ENCODE data around the gene ACTR10.

ACTR10 gene

DNA sequence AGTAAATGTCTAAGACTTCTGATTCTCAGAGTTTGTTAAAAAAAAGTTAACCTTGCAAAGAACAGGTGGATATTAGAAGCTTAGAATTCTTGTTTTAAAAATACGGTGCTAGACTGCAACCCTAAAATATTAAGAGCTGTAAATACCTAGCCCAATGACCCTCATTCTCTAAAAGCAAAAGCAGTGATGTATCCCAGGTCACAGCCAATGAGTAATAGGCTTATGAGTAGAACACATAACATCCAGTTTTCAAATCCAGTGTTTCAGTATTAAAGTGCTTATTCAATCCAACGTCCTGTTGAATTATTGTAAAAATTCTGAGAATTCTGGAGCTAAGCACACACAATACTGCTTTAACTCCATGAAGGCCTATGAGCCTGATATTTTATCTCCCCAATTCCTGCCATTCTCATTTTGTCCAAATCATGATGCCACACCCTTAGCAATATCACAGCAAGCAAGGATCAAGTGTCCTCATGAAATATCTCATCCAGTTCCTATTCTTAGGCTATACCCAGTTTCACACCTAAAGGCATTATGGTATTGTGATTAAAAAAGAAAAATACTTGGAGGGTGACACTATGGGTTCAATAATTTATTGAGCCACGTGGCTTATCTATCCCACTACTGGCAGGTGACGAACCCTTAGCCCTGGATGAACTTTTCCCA lies 83.1 kb downstream of the ACTR10 start:
- no peak for DNase-seq

DNA sequence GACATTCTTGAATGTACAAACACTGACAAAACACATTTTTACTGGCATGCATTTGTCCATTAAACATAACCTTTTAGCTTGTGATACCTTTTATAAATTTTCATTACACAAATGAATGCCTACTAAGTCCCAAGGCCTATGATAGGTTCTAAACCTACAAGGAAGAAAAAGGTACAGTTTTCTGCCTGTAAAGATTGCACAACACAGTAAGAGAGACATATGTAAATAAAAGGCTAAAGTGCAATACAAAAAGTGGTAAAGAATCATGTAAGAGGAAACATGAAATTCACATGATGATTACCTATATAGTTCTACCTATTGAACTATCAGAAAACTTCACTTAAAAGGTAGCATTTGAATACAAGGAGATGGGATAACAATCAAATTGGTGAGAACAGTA lies 83.8 kb downstream of the ACTR10 start:
- DNase-seq: no peak

DNA sequence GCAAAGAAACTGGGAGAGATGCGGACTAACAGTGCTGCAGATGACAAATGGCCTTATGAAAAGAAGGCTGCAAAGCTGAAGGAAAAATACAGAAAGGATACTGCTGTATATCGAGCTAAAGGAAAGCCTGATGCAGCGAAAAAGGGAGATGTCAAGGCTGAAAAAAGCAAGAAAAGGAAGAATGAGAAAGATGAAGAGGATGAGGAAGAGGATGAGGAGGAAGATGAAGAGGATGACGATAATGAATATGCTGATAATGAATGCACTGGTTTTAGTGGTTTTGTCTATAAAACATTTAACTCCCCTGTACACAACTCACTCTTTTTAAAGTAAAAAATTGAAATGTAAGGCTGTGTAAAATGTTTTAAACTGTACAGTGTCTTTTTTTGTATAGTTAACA lies 85.2 kb downstream of the ACTR10 start:
- no peak for DNase-seq

Data from NCI-H1105 (cell line).